Right lobe of liver (tissue), 6 donors: ENCODE data around the gene CCDC198. TPM values are rescaled to one million over a fixed set of nuclear protein-coding genes. Genes with fewer than 3 reads are reported as not detected.

Source experiments
- ATAC-seq, 4 donors: fragments of 200-7000 bp; cut with Tn5 transposase; one replicate each; pipeline ENCODE4 v1.9.1; 2020; ENCODE audit warnings: mild to moderate bottlenecking in 4 of 4, moderate library complexity in 4 of 4
- DNase-seq, 3 donors: peaks; one replicate each; pipeline ENCODE4 v3.0.0-alpha.2; 2020
- H3K27ac ChIP-seq, 3 donors: fragments of 200-600 bp; one replicate each; pipeline ENCODE4 v1.8.0; 2022
- H3K27me3 ChIP-seq, 2 donors: fragments of 200-600 bp; one replicate each; pipeline ENCODE4 v1.8.0; 2022
- H3K36me3 ChIP-seq, 4 donors: fragments of 200-600 bp; sonication (generic) in 1 of 4; one replicate each; pipeline versions ENCODE4 v1.5.1 to v1.8.0; 2017 to 2022; ENCODE audit warnings: control low read depth in 1 of 4
- H3K4me1 ChIP-seq, 4 donors: fragments of 200-600 bp; sonication (generic) in 1 of 4; one replicate each; pipeline versions ENCODE4 v1.5.1 to v1.8.0; 2017 to 2022; ENCODE audit warnings: control low read depth in 1 of 4
- H3K4me3 ChIP-seq, 3 donors: fragments of 200-600 bp; one replicate each; pipeline ENCODE4 v1.8.0; 2022
- H3K9me3 ChIP-seq, 4 donors: fragments of 200-600 bp; sonication (generic) in 1 of 4; one replicate each; pipeline versions ENCODE4 v1.5.1 to v1.8.0; 2017 to 2022; ENCODE audit warnings: control low read depth in 1 of 4
- POLR2A ChIP-seq: fragments of 450-650 bp; IDR thresholded peaks from one replicate; pipeline ENCODE4 v1.6.1; 2017; ENCODE audit warnings: antibody characterized with exemption, mild to moderate bottlenecking
- WGBS: methylation state at CpG from one replicate; pipeline ENCODE4 v1.1.6; 2018; ENCODE audit warnings: low coverage, low lambda C conversion rate; ENCODE audit not compliant: insufficient coverage; ENCODE audit errors: missing lambda C conversion rate; 5-methylcytosine and 5-hydroxymethylcytosine counted together
- intact Hi-C, 2 donors: fragments of 100-400 bp; cut with DNase I; formaldehyde crosslinking; loops; one replicate each; pipeline versions ENCODE4 v1.11.2 to v1.14.1; 2022
- total RNA-seq, 6 experiments: library from RNA; depleted of rRNA in 2 of 6; stranded (reverse); fragments of >200 nt in 2 of 6; fragmentation: NEBNext Ultra II Directional in 3 of 6; extraction: Animal tissue kit (Norgen Biotek cat#: 25700) in 3 of 6; gene quantifications; one replicate each; pipeline versions ENCODE4 v1.1.0 to v1.2.4, GENCODE V29; 2016 to 2023
- TF ChIP-seq, protein P1 (sequence below), 4 donors: fragments of 200-600 bp in 3 of 4; fragments of 450-650 bp in 1 of 4; IDR thresholded peaks; one replicate each; pipeline versions ENCODE4 v1.5.1 to v1.8.0; 2016 to 2022; ENCODE audit warnings: antibody characterized with exemption in 4 of 4, mild to moderate bottlenecking in 2 of 4
- donor health status: DM: no; HTN: yes; CAD: no.
- donor health status: DM: no; HTN: no; CAD: no.
- donor health status: DM: no; HTN: no; CAD: no.
- donor health status: DM: no; HTN: yes; CAD: no.
- donor health status: DM: no; HTN: yes; CAD: no.

The CCDC198 gene
- total RNA-seq, 6 experiments from 2014 or later: 23.2 to 56.6 (median 37.1) TPM

DNA sequence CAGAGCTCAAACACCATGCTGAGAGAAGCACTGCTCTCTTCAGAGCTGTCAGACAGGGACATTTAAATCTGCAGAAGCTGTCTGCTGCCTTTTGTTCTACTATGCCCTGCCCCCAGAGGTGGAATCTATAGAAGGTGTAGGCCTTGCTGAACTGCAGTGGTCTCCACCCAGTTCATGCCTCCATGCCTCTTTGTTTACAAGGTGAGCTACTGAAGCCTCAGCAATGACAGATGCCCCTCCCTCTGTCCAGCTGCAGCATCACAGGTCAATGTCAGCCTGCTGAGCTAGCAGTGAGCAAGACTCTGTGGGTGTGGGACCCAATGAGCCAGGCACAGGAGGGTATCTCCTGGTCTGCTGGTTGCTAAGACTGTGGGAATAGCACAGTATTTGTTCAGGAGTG is 25.4 kb upstream of the CCDC198 start:
- Histone ChIP-seq H3K27me3 (no peaks in the 10 kb centered on the region), H3K36me3 (no peaks in the 10 kb centered on the region), H3K4me1 (no peaks in the 10 kb centered on the region), H3K27ac (no peak overlapping the region), H3K9me3 (peaks cover 0 to 5% (median 0%) of the 10 kb centered on the region in 4 donors), H3K4me3 (no peak overlapping the region)
- DNase-seq (no peak), ATAC-seq (no peak)
- intact Hi-C loops: no loop called here
- TF ChIP-seq, protein P1, sequence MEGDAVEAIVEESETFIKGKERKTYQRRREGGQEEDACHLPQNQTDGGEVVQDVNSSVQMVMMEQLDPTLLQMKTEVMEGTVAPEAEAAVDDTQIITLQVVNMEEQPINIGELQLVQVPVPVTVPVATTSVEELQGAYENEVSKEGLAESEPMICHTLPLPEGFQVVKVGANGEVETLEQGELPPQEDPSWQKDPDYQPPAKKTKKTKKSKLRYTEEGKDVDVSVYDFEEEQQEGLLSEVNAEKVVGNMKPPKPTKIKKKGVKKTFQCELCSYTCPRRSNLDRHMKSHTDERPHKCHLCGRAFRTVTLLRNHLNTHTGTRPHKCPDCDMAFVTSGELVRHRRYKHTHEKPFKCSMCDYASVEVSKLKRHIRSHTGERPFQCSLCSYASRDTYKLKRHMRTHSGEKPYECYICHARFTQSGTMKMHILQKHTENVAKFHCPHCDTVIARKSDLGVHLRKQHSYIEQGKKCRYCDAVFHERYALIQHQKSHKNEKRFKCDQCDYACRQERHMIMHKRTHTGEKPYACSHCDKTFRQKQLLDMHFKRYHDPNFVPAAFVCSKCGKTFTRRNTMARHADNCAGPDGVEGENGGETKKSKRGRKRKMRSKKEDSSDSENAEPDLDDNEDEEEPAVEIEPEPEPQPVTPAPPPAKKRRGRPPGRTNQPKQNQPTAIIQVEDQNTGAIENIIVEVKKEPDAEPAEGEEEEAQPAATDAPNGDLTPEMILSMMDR (IDR thresholded peaks at IDR 0.05): no peak
- no peak for TF ChIP-seq POLR2A

DNA sequence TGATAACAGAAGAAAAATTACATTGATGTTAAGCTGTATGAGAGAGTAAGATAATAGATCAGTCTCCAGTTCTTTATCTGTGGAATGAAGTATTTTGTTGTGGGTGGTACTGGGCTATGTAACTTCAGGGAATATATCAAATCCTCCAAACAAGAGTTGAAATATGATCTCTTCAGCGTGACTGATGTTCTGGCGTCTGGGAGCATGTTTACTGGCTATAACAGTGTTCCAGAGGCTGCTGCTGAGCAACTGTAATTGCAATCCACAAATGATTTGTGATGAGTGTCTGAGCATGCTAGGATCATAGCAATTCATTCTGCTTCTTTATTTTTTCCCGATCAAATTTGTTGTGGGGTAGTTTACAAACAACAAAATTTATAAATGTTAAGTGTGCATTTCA is 18.6 kb upstream of the CCDC198 start:
- Histone ChIP-seq H3K4me3 (no peak overlapping the region), H3K4me1 (no peaks in the 10 kb centered on the region), H3K27ac (no peak overlapping the region), H3K27me3 (no peaks in the 10 kb centered on the region), H3K36me3 (no peaks in the 10 kb centered on the region), H3K9me3 (no peaks in the 10 kb centered on the region)
- DNase-seq: no peak
- intact Hi-C loops: no loop called here
- TF ChIP-seq, protein P1 (IDR thresholded peaks at IDR 0.05): no peak
- TF ChIP-seq POLR2A: no peak
- WGBS: 46% methylated on average over 3 of the region's 3 CpGs
- ATAC-seq: no peak

DNA sequence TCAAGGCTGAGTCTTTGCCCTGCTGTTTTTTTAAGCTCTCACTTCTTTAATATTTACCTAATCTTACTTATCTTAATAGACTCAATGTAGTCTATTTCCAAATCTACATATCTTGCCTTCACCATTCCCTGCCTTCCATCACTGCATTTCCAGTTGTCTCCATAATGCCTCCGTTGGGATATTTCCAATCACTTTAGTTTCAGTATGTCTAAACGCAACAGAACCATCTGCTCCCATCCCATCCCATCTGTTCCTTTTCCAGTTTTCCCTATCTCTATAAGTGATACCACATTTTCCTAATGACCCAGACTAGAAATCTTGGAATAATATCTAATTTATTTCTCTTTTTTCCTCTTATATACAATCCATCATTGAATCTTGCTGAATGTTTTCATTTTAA is 15.1 kb upstream of the CCDC198 start:
- Histone ChIP-seq H3K36me3 (no peaks in the 10 kb centered on the region), H3K4me3 (no peak overlapping the region), H3K27ac (no peak overlapping the region), H3K9me3 (no peaks in the 10 kb centered on the region), H3K4me1 (no peaks in the 10 kb centered on the region), H3K27me3 (no peaks in the 10 kb centered on the region)
- intact Hi-C loops: no loop called here
- DNase-seq (no peak), ATAC-seq (no peak)
- no peak for TF ChIP-seq POLR2A
- TF ChIP-seq, protein P1 (IDR thresholded peaks at IDR 0.05): no peak
- 96% methylated on average over 2 of the region's 2 CpGs for WGBS

DNA sequence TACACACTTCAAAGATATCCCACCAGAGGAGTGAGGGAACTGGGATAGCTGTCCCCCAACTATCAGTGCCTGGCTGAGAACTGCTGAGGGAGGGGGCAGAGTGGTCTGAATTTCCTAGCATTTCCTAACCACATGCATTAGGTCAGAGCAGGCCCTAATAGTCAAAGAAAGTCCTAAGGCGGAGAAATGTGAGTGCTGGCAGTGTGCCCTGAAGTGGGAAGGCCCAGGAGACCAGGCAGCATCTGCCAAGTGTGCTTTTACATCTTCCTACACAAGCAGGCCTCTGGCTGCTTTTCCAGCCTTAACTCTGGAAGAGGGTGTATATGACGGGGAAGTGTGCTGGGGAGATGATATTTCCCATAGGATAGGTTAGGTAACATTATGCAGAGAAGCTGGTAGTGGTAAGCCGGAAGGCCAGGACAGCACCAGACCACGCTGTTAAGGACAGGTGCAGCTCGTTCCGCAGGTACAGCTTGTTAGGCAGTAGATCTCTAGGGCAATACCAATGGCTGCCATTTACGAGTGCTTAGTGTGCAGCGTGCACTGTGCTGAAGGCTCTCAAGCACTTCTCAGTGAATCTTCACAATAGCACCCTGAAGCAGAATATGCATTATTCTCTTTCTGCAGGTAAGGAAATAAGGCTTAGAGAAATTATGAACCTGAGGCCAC is 9.1 kb upstream of the CCDC198 start:
- peaks cover 0 to 13% (median 0%) of the 10 kb centered on the region in 4 donors for H3K4me1 ChIP-seq
- WGBS: 96% methylated on average over 5 of the region's 8 CpGs
- no peaks in the 10 kb centered on the region for H3K36me3 ChIP-seq
- intact Hi-C loops: no loop called here
- DNase-seq (no peak), ATAC-seq (no peak)
- TF ChIP-seq, protein P1 (IDR thresholded peaks at IDR 0.05): no peak
- no peak for TF ChIP-seq POLR2A
- no peak overlapping the region for H3K27ac ChIP-seq
- no peaks in the 10 kb centered on the region for H3K9me3 ChIP-seq
- H3K27me3 ChIP-seq: no peaks in the 10 kb centered on the region
- no peak overlapping the region for H3K4me3 ChIP-seq
